HG02981 (cell line): ENCODE data around the gene POLD4.
"Not testable (repeated sequence)": the region's sequence is repeated elsewhere in the genome, so short reads cannot be mapped to it uniquely, and the experiment has no call there.

ENCODE experiments used
- ATAC-seq: cut with Tn5 transposase; IDR thresholded peaks from one replicate; pipeline ENCODE4 v1.9.1; 2021; ENCODE audit warnings: mild to moderate bottlenecking, moderate library complexity; ENCODE audit not compliant: unreplicated experiment

Gene POLD4

DNA sequence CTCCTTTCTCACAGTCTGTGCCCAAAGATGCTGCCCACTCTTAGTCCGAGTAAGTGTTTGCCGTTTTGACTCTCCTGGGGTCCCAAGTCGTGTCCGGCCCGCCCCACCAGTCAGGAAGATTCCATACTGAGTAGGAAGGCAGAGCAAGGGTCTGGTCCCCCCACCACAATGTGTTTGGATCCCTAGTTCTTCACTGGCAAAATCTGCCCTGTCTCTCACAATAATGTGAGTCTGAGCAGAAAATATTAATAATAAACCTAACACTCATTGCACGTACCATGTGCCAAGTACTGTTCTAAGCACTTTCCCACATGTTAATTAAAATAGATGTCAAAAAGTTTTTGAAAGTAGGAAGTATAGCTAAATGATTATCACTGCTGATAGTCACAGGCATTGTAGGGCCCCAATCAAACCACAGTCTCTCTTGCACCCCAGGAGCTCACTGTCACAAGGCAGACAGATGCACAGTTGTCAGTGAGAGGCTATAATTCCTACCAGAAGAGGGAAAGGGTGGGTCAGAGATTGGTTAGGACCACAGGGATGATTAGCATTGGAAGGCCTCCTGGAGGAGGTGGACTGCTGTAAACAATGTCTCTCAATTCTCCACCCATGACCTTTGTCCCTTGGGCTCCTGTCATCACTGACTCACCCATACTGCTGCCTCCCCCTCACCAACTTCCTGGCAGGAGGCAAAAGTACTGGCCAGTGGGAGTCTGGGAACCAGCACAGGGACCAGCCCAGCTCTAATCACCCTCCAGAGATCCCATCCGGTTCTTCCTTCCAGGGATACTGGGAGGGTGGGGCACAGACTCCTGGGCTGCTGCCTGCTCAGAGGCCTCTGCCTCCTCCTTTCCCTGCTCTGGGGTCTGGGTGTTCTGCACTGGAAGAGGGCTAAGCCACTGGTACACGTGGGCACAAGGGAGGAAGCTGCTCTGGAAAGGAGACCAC, 1.0 kb upstream of the POLD4 start:
- peak; percentile 0 for ATAC-seq

DNA sequence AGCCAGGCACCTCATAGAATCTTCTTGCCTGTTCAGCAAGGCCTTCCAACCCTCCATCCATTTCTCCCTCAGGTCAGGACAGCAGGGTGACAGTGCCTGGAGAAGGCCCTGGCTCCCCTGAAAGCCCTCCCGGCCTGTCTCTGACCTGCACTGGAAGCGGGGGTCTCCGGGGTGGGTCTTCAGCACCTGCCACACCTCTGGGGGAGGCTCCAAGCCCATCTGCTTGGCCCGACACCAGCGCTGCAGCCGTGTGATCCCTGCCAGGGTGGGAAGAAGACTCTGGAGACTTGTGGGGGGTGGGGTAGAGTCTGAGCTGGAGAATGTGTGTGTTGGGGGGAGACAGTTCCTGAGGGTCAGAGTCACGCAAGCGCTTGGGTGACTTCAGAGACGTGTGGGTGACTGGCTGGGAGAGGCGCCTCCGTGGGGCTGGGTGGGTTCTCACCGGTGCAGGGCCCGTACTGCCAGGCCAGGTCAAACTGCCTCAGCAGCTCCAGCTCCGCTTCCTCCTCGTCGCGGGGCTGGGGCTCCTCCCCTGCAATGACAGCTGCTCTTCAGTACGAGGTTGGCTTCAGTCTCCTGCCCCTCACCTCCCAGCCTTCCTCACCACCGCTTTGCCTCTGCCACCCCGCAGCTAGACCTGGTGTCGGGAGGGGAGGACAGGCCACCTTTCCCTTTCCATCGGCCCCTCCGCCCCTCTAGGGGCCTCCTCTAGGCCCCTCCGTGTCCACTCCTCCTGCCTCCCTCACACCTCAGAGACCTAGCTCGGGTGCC, 615 bp downstream of the POLD4 start:
- peak; percentile 8 for ATAC-seq

DNA sequence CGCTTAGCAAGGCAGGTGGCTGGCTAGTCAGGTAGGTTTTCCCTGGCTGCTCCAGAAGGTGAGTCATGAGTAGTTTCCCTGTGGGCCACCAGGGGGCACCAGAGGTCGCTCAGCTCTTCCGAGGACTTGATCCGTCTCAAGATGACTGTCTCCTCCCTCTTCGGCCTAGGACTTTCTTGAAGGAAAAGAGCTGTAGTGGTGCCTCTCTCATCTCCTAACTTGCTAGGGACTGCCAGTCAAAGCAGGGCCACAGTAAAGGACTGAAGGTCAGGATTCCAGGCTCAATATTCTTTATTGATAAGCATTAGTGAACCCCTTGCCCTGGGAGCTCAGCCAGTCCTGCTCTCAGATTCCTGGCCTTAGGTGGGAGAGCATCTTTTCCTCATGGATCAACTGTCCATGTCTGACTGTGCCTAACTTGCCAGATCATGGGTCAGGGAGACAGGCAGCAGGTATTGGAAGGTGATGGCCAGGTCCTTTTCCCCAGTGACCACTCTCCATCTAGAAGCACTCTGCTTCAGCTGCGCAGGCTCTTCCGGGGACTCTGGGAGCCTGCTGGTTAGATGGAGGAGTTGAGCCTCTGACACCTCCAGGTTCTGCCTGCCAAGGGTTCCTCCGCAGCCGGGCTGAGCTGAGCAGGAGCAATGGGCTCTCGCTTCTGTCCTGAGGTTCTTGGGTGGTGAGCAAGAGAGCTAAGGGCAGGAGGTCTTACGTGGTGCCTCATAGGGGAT, 1.9 kb downstream of the POLD4 start:
- no peak for ATAC-seq

DNA sequence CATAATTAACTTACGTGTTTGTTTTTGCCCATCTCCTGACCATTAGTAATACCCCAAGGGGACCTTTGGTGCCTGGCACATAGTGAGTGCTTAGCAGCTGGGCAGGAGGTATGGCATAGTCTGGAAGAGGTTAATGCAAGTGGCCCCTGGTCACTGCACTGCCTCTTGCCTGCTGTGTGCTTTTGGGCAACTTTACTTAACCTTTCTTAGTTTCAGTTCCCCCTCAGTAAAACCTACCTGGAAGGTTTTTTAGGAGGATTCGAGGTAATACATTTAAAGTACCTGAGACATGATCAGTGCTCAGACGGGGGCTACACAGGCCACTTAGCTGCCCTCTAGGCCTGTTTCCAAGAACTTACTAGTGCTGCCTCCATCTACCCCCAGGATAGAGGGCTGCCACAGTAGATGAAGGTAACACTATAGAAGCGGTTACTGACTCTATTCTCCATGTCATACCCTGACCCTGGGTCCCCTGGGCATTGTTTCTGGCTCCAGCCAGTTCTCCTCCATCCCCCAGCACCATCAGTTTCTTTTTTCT, 3.3 kb downstream of the POLD4 start:
- ATAC-seq, result no peak

DNA sequence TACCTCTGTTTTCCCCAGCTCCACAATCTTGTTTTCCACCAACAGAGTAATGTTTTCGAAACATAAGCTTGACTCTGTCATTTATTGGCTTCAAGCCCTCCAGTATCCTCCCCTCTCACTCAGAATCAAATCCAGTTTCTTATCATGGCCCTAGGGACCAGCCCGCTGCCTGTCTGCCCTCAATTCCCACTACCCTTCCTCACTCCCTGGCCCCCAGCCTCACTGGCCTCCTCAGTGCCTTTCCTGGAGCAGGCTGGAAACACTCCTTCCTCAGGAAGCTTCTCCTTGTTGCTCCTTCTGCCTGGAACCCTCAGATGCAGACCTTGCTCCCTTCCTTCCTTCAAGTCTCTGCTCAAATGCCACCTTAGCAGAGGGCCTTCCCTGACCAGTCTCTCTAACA, 3.9 kb downstream of the POLD4 start:
- ATAC-seq, result no peak

DNA sequence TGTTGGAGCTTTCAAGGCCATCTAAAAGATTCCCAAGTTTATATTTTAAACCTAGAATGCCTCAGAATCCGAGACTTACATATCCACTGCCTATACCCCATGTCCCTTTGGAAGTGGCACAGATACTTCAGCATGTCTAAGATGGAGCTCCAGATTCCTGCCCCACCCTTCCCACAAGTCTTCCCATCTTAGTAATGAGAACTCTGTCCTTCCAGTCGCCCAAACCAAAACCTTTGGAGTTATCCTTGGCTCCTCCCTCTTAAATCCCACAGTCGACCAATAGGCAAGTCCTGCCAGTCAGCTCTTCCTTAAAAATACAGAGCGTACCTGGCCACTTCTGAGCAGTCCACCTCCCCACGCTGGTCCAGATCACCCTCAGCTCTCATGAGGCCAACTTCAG, 4.3 kb downstream of the POLD4 start:
- no peak for ATAC-seq

DNA sequence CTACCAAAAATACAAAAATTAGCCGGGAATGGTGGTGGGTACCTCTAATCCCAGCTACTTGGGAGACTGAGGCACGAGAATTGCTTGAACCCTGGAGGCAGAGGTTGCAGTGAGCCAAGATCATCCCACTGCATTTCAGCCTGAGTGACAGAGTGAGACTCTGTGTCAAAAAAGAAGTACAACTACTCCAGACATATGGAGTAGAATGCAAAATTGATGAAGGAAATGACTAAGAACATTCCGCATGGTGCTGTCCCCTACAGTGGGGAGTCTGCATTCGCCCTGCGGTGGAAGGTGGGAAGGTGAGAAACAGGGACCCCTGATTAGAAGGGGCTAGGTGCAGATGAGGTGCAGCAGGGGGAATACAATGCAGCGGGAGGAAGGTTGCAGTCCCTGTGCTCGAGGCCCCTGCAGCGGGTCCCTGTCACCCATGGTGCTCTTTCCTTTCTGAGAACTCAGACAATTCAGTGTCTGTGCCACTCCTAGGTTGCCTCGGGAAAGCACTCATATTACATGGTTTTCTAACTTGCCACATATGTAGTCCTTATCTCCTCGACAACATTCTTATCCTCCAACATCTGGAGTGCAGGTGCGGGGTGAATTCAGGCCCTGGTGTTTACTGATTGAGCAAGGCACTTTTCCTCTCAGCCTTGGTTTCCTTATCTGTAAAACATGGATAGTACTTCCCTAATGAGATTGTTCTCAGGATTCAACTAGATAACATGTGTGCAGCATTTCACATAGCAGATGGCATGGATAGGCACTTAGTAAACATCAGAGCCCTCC, 5.2 kb downstream of the POLD4 start:
- ATAC-seq, result no peak

DNA sequence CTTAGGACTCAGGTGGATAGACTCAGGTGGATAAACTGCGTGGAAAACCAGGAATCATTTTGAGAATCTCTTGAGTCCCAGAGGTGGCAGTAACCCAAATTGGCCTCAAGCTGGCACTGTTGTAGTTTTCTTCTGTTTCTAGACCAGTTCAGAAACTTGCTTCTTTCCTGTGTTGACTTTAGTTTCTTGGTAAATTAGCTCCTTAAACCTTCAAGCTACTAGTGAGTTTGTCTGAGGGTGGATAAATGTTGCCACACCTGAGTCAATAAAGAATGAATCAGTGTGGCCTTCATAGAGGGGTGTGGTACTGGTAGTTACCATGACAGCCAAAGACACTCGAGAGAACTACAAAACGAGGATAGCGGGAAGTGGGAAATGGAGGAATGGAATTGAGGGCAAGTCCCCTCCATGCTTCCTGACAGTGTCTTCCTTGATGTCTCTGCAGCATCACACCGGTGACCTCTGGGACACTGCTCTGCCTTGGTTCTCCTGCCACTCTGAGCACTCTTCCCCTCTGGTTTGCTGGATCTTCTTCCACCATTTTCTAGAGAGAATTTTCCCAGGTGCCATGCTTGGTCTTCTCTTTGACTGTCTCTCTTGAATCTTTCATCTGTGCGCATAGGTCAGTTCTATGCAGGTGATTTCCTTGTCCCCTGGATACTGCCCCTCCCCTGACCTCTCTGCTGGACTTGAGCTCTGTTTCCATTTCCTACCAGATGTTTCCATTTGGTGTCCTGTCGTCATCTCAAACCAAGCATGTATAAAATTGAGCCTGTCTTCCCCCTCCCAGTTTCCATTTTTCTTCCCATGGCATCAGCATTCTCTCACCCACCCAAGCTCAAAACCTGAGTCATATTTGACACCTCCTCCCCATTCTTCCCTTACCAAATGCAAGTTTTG, 7.2 kb downstream of the POLD4 start:
- ATAC-seq, result no peak

DNA sequence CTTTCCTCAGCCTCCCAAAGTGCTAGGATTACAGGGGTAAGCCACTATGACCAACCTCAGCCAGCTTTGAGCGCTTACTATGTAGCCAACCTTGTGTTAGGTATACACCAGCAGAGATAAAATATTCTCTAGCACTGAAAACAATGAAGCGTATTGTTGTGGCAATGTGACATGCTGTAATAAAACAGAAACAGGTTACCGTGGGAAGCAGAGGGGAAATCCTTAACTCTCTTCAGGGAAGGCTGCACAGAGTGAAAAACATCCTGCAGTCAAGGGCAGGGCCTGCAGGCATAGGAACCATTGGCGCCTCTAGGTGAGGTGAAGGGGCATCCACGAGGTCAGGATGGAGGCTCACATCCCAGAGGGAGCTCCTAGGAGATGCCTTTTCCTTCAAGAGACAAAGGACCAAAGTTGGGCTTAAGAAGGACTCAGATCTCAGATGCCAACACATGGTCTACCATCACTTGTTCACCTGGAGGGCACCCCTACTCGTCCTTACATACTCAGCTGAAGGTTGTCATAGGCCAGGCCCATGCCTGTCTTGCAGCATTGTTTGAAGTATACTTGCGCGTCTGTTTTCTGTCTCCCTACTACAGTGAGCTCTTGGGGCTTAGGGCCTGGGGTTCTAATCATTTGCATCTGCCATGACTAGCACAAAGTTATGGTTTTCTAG, 8.0 kb downstream of the POLD4 start:
- ATAC-seq, result no peak

DNA sequence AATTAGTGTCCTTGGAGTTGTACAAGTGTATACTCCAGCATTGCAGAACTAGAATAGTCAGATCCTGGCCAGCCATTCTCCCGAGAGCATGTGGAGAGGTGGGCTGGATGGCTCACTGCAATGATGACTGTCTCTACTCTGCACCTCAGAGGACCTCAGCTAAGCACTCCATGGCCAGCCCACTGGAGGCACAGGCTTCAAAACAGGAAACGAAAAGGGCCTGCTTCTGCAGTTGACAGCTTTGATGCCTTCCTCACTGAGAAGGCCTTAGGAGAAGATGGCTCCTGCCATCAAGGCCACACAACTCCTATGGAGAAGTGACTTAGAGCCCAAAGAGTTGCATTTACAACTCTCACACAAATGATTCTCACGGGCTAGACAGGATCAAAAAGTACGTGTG, 9.1 kb downstream of the POLD4 start:
- no peak for ATAC-seq

DNA sequence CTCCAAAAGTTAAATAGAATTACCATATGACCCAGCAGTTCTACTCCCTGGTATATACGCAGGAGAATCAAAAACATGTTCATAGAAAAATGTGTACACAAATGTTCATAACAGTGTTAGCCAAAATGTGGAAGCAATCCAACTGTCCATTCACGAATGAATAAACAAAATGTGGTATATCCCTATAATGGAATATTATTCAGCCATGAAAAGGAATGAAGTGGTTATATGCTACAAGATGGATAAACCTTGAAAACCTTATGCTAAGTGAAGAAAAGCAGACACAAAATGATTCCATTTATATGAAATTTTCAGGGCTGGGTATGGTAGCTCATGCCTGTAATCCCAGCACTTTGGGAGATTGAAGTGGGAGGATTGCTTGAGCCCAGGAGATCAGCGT, 16.1 kb downstream of the POLD4 start:
- no peak for ATAC-seq

DNA sequence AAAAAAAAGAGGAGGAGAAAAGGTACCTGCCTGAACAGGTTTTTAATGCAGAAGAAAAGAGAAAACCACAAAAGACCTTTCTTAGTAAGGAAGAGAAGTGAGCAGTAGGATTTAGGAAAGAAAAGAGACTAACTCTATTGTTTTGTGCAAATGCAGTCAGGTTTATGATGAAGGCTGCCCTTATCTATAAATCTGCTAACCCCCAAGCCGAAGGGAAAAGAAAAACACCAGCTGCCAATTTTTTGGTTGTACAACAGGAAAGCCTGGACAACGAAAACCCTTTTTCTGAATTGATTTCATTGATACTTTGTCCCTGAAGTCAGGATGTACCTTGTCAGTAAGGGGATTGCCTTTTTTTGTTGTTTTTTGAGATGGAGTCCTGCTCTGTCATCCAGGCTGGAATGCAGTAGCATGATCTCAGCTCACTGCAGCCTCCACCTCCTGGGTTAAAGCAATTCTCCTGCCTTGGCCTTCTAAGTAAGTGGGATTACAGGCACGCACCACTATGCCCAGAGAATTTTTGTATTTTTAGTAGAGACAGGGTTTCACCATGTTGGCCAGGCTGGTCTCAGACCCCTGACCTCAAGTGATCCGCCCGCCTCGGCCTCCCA, 21.2 kb downstream of the POLD4 start:
- ATAC-seq, result no peak

DNA sequence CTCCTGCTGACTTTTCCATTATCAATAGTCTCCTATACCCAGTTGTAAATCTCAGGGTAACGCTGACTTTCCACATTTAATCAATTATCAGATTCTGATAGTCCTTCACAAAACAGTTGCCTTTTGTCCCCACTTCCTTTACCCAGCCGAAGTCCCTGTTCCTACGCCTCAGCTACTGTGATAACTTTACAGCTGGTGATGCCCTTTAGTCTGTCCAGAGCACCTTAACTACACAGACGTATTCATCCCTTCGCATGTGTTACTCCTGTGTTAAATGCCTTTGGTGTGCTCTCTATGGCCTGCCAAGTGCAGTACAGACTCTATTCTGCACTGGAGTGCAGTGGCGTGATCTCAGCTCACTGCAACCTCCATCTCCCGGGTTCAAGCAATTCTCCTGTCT, 29.8 kb downstream of the POLD4 start:
- no peak for ATAC-seq

DNA sequence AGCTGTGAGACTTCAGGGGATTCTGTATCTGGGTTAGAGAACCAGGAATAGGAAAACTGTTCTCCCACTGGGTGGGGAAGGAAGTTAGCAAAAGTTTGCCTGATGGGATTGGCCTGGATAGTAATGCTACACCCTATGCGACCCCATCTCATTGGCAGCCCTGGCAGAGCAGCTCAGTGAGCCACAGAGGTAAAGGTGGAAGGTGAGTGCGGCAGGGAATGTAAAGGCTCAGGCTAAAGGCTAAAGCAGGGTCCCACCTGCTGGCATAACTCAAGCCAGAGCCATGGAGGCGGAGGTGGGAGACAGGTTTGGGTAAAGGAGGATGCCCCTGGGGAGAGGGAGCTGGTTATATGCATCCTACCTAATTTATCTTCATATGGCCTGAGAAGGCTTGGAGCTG, 31.3 kb downstream of the POLD4 start:
- no peak for ATAC-seq

DNA sequence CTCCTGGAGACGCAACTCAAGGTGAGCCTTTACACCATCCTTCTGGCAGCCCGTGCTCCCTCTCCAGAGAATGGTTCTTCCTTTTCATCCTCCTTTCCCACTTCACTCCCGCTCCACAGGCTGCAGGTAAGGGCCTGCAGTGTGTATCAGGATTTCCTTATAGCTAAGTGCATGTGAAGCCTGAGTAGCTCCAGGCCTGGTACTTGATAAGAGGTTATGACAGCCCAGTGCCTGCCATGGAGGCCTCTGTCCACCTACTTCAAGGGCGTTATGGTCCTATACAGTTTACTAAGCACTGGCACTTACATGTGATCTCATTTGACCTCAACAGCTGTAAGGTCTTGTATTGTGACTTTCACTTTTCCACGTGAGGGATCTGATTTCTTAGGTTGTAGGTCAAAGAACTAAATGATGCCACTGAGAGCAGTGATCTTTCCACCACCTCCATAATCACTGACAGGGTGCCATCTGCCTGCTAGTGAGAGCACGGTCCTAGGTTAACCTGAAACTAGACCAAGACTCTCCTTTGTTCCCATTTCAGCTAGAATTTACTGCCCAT, 32.0 kb downstream of the POLD4 start:
- no peak for ATAC-seq

DNA sequence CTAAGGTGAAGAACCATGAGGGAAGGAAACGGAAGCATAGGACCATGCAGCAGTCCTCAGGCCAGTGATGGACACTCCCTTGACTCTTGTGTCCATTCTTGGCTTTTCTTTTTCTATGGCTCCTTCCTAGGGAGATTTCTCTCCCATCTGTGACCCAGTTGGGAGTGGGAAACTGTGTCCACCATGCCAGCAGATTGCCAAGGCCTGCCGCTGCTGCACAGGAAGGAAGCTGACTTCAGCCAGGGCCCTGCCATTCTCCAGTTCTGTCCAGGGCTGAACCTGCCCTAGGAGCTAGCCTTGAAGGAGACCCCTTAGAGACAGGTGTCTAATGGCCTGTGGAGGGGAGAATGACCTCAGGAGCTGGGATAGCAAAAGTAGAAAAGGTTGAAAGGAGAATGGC, 32.7 kb downstream of the POLD4 start:
- no peak for ATAC-seq

DNA sequence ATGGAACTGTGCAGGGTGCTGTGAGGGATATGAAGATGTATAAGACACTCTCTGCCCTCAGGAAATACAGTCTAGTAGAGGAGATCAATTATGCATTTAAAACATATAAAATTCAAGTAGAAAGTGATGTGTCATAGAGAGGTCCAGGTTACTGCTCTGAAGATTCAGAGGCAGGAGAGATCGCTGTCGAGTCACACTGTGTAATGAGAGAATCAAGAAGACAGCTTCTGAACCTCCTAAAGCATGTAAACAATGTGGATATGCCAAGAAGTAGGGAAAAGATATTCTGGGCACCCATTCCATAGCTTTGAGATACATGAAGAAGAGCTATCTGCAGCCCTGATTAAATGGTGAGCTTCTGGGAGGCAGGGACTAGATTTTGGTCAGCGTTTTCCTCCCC, 33.3 kb downstream of the POLD4 start:
- ATAC-seq, result no peak

DNA sequence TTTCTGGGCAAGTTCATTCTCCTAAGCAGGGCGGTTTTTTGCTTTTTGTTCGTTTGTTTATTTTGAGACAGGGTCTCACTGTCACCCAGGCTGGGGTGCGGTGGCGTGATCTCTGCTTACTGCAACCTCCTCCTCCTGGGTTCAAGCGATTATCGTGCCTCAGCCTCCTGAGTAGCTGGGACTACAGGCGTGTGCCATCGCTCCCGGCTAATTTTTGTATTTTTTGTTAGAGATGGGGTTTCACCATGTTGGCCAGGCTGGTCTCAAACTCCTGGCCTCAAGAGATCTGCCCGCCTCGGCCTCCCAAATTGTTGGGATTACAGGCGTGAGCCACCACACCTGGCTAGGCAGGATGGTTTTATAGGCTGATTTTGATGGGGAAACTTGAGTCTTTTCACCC, 34.5 kb downstream of the POLD4 start:
- ATAC-seq, result not testable (repeated sequence)
